Uterus (tissue), 2 donors: Measurements from ENCODE around the gene IFI27.
"Not testable (repeated sequence)": the region's sequence is repeated elsewhere in the genome, so short reads cannot be mapped to it uniquely, and the experiment has no call there.

Source experiments
- POLR2A ChIP-seq, 2 donors: fragments of 450-650 bp; IDR thresholded peaks; one replicate each; pipeline ENCODE4 v1.6.1; 2016; ENCODE audit warnings: antibody characterized with exemption in 2 of 2, mild to moderate bottlenecking in 1 of 2, moderate library complexity in 1 of 2
- TF ChIP-seq, protein P1 (sequence below), 4 experiments: fragments of 200-600 bp in 2 of 4; fragments of 450-650 bp in 2 of 4; sonication (generic) in 2 of 4; IDR thresholded peaks; one replicate each; pipeline ENCODE4 v1.5.1; 2016 to 2019; ENCODE audit warnings: antibody characterized with exemption in 4 of 4, mild to moderate bottlenecking in 2 of 4, moderate library complexity in 1 of 4

GRCh38 chr14:94156143-94156542, 45.6 kb downstream of the IFI27 start:
- TF ChIP-seq POLR2A (IDR thresholded peaks at IDR 0.05), result not testable (repeated sequence)
- TF ChIP-seq, protein P1, sequence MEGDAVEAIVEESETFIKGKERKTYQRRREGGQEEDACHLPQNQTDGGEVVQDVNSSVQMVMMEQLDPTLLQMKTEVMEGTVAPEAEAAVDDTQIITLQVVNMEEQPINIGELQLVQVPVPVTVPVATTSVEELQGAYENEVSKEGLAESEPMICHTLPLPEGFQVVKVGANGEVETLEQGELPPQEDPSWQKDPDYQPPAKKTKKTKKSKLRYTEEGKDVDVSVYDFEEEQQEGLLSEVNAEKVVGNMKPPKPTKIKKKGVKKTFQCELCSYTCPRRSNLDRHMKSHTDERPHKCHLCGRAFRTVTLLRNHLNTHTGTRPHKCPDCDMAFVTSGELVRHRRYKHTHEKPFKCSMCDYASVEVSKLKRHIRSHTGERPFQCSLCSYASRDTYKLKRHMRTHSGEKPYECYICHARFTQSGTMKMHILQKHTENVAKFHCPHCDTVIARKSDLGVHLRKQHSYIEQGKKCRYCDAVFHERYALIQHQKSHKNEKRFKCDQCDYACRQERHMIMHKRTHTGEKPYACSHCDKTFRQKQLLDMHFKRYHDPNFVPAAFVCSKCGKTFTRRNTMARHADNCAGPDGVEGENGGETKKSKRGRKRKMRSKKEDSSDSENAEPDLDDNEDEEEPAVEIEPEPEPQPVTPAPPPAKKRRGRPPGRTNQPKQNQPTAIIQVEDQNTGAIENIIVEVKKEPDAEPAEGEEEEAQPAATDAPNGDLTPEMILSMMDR (IDR thresholded peaks at IDR 0.05), result not testable (repeated sequence)
